ENCODE data around the gene PLCG1.

GRCh38 chr20:41163821-41164220, 26.5 kb downstream of the PLCG1 start:
- TF ChIP-seq, protein P1, sequence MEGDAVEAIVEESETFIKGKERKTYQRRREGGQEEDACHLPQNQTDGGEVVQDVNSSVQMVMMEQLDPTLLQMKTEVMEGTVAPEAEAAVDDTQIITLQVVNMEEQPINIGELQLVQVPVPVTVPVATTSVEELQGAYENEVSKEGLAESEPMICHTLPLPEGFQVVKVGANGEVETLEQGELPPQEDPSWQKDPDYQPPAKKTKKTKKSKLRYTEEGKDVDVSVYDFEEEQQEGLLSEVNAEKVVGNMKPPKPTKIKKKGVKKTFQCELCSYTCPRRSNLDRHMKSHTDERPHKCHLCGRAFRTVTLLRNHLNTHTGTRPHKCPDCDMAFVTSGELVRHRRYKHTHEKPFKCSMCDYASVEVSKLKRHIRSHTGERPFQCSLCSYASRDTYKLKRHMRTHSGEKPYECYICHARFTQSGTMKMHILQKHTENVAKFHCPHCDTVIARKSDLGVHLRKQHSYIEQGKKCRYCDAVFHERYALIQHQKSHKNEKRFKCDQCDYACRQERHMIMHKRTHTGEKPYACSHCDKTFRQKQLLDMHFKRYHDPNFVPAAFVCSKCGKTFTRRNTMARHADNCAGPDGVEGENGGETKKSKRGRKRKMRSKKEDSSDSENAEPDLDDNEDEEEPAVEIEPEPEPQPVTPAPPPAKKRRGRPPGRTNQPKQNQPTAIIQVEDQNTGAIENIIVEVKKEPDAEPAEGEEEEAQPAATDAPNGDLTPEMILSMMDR (optimal IDR thresholded peaks at IDR 0.05 in 1 of 3, IDR thresholded peaks at IDR 0.05 in 1 of 3, conservative IDR thresholded peaks at IDR 0.05 in 1 of 3; ENCODE audit: extremely low read depth in 1 of 3, insufficient read depth in 2 of 3, low read length in 3 of 3), result no peak
- TF ChIP-seq EZH2 (IDR thresholded peaks at IDR 0.05; ENCODE audit: low read length), result no peak
